T-helper 2 cell (primary cell): ENCODE measurements around the gene CFAP161.

ENCODE experiments used
- DNase-seq, 5 experiments: peaks; one replicate each; pipeline versions ENCODE4 v3.0.0 to v3.0.0-alpha.2; 2012 to 2022

Gene CFAP161

DNA sequence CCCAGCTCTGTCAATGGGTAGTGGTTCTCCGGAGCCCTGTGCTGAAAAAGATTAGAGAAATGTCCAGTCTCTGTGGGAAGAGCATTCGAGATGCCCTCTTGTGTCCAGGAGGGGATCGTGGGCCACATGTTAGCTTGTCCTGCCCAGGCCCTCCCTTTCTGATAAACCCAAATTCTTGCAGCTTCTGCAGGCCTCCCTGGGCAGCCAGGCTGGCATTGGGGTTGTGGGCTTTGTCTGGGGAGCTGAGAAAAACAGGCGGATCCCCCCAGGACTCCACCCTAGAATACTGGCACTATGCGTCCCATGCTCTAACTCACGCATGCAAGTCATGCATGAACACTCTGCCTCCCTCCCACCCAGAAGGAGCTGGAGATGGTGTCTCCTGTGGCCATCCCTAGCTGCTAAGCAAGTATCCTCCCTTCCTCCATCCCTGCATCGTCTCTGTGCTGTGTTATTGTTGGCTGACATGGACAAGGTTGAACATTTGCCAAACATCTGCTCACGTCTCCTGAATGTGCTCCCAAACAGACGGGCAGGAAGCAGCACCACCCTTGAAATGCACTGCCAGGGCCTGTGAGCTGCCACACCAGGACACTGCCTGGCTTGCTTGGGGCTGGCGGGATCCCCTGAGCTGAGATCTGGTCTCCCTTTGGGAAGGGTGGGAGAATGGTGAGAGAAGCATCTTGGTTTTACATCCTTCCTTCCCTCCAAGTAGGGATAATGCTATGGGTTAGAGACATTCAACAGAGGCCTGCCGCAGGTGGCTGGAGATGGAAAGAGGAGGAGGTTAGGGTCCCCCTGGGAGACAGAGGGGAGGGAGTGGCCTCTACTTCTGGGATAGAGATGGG, 26.5 kb downstream of the CFAP161 start:
- DNase-seq = no peak

DNA sequence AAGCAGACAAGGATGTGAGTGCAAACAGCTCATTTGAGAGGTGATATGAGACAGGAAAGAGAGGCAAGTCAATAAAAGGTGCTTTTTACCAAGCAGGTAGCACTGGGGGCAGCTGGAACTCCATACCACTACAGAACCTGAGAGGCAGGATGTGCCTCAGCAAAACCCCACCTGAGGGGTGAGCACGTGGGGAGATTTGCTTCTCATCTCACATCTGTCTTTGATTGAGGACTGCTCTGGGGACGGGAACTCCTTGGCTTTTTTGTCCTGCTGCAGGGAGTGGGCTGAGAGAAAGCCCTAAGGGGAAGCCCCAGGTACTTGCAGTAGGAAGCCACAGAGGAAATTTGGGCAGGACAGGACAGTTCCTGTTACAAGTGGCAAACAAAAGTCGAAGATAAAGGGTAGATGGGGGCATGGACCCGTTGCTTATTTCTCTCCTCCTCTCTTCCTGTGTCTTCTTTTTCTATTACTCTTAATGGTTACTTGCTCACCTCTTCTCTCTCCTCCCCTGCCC, 27.1 kb downstream of the CFAP161 start:
- DNase-seq = no peak

- no peak for DNase-seq
These were observed 27.8 kb downstream of the CFAP161 start for GRCh38 chr15:81161851-81162250.

- DNase-seq = no peak
These were observed 30.1 kb downstream of the CFAP161 start for GRCh38 chr15:81163961-81164800.

- DNase-seq = no peak
These were observed 31.5 kb downstream of the CFAP161 start for GRCh38 chr15:81165535-81165934.

GRCh38 chr15:81166636-81167305, 32.7 kb downstream of the CFAP161 start:
- DNase-seq = no peak

GRCh38 chr15:81168131-81168526, 34.1 kb downstream of the CFAP161 start:
- DNase-seq = no peak

DNA sequence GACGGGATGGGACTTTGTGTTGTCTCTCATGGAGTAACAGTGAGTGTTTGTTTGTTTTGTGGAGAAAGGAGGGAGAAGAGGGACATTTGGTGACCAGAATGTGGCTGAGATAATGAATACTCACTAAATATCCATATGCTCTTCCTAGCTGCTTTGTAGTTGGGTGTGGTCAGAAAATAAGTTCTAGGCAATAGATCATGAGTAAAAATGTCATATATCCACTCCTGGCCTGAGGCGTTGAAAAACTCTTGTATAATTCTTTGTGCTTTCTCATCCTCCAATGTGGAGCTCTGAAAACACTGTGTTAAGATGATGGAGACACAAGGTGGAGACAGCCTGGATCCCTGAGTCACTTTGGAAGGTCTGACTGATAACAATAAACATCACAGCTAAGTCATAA, 34.6 kb downstream of the CFAP161 start:
- DNase-seq = no peak

GRCh38 chr15:81170511-81170910, 36.4 kb downstream of the CFAP161 start:
- no peak for DNase-seq

DNA sequence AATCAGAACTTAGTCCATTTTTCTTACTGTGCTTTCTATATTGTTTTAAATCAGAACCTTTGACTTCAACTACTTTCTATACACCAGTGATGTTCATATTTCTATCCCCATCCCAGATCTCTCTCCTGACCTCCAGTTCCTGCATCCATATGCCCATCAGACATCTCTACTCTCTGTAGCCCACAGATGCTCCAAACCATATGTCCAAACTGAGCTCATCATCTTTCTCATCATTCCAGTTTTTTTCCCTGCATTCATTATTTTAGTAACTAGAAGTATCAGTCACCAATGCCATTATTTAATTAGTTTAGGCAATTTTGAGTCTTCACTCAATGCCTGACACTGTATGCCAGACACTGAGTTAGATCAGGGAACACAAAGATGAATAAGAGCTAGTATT, 37.2 kb downstream of the CFAP161 start:
- DNase-seq = no peak

DNA sequence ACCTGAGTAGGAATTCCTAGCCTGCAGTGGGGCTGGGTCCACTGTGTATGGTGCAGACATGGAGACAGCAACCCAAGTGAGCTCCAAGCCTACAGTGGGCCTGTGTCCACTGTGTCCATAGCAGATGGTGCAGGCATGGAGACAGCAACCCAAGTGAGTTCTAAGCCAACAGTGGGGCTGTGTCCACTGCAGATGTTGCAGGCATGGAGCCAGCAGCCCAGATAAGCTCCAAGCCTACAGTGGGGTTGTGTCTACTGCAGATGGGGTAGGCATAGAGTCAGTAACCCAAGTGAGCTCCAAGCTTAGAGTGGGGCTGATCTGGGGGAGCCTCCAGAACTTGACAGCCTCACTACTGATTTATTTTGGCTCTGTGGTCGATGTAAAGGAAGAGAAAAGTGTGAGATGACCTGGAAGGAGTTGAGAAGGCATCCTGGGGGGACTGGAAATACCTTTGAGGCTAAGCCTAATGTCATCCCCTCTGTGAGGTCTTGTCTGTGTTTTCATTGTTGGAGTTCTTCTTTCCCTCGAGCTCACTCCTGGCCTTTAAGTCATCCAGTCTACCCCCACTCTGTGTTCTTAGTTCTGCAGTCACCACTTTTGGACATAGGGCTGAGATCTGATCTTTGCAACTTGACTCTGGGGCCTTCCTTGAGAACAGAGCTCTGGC, 40.2 kb downstream of the CFAP161 start:
- DNase-seq = no peak

- DNase-seq = no peak
These were observed 40.8 kb downstream of the CFAP161 start for GRCh38 chr15:81174792-81175327.

- DNase-seq = no peak
These were observed 41.4 kb downstream of the CFAP161 start for GRCh38 chr15:81175496-81175895.

GRCh38 chr15:81176291-81176893, 42.3 kb downstream of the CFAP161 start:
- DNase-seq = no peak

DNA sequence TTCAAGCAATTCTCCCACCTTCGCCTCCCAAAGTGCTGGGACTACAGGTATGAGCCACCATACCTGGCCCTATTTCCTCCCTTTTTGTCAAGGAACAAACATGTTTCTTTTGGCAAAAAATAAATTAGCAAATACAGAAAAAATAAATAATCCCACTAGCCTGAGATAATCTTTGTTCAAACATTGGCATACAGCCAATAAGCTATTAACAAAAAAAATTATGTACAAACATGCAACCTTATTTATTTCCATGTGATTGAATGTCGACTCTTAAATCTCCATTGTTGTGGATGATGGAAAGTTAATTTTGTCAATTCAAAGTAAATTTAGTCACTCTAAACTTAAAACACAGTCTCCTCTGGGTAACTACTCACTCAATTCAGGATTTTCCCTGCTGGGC, 44.3 kb downstream of the CFAP161 start:
- DNase-seq = no peak

DNA sequence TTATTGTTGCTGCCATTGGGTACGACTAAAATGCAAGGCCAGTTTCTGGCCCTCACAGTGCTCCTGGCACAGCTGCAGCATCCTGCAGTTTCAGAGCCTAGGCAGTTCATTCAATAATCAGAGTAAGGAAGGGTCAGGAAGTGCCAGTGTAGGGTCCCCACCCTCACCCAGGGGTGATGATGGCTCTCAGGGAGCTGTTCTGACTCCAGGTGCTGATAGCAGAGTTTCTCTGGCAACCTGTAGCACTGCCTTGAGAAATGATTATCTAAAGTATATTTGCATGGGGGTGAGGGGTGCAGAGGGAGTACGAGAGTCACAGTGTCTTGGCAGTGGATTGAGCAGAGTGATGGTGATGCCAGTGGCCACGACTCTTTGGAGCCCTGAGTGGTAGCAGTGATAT, 47.1 kb downstream of the CFAP161 start:
- DNase-seq = no peak

- DNase-seq = no peak
These were observed 48.1 kb downstream of the CFAP161 start for GRCh38 chr15:81182031-81182755.

- DNase-seq = no peak
These were observed 48.8 kb downstream of the CFAP161 start for GRCh38 chr15:81182756-81183438.

DNA sequence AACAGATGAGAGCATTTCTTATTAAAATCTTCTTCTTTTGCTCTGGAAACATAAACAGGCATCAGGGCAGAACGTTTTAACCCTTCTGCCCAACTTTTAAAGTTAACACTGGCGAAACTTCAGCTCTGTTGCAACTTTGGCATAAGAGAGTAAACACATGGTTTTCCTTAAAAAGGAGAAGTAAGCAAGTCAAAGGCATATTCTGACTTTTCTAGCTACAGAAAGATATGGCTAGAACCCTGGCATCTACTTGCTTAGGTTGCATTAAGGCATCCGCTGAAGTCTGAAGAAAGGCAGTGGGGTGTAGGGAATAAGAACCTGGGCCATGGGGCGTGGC, 49.3 kb downstream of the CFAP161 start:
- no peak for DNase-seq

DNA sequence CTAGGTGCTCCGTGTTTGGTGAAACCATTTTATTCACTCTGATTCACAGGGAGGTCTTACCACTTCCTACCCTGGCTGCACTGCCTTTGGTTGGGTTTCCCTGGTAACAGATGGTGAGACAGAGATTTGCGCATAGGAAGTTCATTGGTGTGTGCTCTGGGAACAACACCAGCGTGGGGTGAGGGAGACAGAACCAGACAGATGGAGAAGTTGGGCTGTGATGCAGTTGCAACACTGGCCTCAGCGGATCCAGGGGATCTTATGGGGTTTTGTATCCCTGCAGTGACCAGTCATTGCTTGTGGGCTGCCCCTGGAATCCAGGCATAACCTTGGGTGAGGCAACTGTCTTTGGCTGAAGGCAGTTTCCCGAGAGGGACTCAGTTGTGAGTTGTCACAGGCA, 50.1 kb downstream of the CFAP161 start:
- peak in 1 of 5 experiments; percentile 8 for DNase-seq
